GM20431 (cell line): ENCODE measurements around the gene FAM219A.
"Not testable (repeated sequence)": the region's sequence is repeated elsewhere in the genome, so short reads cannot be mapped to it uniquely, and the experiment has no call there.

Source experiments
- in situ Hi-C: fragments of 300-500 bp; cut with MseI, MboI; formaldehyde crosslinking; loops from one replicate; pipeline ENCODE4 v1.15.0; 2020; ENCODE audit warnings: low sequenced_read_pairs; ENCODE audit not compliant: unreplicated experiment

FAM219A gene

GRCh38 chr9:34381323-34381722, 77.0 kb downstream of the FAM219A start:
- in situ Hi-C loops = no loop called here

DNA sequence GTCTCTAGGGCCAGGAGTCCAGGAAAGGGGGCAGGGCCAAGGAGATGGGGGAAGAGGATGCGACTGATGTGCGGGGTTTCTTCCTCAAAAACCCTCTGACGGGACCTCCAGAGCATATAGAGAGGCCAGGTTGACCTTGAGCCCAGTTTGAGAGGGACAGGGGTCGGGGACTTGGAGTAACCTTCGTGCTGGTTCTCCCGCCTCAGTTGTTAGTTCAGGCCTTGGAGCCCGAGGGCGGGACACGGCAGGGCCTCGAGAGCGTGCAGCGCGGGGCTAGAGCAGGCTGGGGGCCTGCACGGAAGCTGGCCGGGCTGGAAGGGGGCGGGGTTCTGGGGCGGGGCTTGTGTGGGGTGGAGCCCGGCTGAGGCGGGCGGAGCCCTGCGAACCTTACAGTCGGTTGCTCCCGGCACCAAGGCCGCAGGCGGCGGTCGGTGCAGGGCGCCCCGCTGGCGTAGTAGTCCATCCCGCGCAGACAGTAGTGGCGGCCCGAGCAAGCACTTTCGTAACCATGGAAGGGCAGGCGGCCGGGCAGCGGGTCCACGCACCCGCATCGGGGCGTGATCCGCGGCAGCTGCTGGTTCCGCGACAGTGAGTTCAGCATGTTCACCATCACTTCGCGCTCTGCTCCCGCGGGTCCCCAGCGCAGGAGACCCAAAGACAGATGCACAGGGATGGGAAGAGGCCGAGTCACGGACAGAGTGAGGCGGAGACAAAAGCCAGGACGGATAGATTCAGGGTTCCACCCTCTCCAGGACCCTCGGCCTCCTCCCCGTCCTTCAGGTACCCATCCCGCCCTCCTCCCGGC, 77.7 kb downstream of the FAM219A start:
- in situ Hi-C loops = no loop called here

DNA sequence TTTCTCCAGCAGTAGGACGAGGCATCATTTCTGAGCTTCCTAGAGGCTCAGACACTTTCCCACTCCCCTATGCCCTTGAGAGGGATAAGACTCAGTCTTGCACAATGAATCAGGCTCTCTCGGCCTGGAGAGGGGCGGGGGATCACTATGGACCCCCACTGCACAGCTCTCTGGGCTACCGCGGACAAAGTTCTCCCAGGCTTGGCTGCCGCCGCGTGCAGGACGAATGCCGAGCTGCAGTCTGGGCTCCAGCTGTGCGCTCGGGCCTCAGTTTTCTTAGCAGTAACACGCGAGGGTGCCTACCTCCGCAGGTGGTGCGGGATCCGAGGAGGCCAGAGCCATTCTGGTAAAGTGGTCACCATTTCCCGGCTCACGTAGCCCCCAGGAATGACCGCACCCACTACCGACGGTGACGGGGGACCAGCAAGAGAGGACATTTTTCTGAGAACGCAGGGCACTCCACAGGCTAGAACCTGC, 78.3 kb downstream of the FAM219A start:
- in situ Hi-C loops = no loop called here

DNA sequence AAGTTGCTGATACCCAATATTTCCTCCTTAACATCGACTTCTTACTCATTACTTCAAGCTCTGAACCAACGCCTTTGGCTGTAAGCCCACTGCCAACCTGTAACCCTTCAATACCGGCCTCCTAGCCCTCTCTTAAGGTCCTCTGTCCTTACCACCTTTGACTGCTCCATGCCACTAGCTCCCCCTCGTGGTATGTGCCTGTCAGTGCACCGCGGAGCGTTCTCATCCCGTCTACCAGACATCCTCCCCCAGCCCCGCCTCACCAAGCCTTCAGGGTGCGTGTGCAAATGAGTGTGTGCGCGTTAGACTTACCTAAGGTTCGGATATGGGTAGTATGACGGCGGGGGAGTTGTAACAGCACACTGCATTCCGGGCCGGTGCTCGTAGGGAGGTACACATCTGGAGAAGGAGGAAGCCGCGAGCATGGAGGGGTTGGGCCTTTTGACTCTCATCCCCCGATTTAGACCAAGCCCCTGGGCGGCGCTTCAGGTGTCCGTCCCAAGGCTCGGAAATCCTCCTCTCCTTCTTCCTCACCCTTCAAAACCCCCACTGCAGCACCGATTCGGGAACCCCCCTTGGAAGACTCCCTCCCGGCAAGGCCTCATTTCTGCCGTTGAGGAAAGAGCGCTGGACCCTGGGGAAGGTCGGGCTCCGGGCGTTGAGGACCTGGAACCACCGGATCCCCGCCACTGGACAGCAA, 78.9 kb downstream of the FAM219A start:
- in situ Hi-C loops = no loop called here

DNA sequence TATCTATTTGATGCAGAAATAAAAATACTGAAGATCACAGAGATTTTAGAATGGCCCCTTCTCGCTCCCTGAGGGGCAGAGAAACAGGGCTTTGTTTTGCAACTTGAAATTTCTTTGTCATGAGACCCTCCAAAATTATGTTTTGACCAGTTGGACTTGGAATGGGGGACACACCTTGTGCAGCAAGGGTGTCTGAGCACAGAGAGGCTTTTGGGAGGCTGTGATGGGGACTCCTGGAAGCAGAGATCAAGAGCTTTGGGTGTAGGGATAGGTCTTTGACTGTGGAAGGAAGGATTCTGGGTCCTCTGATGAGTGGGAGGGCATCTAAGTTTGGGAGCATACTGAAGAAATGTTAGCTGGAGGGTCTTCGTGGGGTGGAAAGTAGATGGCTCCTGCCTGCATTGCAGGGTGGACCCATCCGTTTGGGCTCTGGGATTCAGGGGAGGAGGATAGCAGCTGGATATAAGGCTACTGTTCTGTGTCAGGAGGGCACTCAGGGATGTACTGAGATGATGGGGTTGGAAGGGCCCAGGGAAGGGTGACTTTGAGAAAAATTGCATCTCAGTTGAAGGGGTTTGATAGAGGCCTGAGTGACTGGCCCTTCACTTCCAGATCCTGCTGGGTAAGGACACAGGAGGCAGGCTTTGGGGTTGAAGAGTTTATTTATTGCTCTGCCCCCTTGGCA, 79.9 kb downstream of the FAM219A start:
- in situ Hi-C loops = no loop called here

DNA sequence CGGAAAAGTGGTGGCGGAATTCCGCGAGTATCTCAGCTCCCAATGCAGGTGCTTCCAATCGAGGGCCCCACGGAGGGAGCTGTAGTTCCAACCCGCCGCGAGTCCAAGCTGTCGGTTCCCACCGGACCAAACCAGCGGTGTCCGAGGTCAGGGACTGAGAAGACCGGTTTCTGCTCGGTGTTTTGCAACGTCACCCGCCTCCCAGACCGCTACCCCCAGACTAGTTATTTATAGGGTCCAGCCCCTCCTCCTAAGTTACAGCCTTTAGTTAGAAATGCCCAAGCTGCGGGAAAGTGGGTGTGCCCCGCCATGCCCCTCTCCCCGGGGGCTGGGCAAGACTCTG, 81.0 kb downstream of the FAM219A start:
- in situ Hi-C loops = no loop called here

GRCh38 chr9:34376596-34377403, 81.6 kb downstream of the FAM219A start, which contains the start of gene MYORG:
TSS of gene MYORG (minus strand) at chr9:34376898. CDS start at chr9:34372943, 3,955 bp downstream.
- in situ Hi-C loops = no loop called here

- in situ Hi-C loops = no loop called here
Observed at GRCh38 chr9:34375901-34376595, 82.3 kb downstream of the FAM219A start.

DNA sequence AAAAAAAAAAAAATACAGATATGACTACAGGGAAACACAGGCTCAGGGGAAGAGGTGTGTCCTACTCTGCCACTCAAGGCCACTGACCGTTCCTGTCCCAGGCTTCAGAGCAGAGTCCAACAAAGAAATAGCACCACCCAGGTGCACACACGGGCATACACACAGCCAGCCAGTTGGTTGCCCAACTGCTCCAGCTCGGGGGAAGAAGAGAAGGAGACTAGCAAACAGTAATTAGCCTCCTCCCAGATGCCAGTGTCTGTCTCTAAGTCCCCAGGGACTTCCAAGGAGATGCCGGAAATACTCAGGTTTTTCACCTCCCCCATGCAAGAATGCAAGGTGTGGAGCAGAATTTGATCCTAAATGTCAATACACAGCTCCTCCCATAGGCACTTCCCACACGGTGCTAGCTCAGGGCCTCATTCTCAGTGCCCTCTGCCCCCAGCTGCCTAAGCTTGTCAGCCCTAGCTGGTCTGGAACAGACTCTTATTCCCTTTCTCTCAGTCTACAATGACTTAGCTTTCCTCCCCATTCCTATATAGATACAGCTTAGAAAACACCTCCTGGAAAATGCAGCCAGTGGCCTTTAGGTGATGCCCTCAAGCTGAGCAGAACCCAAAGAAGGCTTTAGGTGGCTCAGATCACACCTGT, 83.3 kb downstream of the FAM219A start:
- in situ Hi-C loops = no loop called here

DNA sequence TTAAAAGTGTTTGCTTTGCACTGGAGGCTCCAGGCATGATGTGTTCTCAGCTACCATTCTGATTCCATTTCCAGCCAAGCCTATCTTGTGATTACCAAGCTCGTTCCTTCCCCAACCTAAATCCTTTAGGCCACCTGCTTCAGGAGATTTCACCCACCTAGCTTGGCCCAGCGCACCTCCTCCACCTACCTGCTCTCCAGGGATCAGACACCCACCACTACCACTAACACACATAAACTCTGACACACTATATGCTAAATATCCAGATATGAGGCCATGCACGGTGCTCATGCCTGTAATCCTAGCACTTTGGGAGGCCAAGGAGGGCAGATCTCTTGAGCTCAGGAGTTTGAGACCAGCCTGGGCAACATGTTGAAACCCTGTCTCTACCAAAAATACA, 84.0 kb downstream of the FAM219A start:
- in situ Hi-C loops = no loop called here

GRCh38 chr9:34373749-34374148, 84.6 kb downstream of the FAM219A start:
- in situ Hi-C loops = no loop called here

DNA sequence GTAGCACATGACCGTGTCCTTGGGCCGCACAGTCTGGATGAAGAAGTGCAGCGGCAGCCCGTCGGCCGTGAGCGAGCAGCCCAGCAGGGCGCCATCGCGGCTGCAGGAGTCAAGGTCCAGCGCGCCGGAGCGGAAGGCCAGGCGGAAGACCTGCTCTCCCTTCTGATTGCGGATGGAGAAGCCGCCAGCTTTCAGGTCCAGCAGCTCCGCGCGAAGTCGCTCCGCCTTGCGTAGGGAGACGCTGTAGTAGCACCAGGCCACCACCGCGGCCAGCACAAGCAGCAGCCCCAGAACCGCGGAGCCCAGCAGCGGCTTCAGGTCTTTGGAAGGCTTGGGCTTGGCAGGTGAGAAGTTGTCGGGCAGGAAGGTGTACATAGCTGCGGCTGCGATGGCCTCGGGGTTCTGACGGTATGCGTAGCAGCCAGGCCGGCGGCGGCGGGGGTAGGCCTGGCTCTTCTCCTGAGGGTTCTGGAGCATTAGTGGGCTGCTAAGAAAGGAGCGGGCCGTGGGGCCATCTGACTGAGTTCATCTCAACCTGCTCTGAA, 85.8 kb downstream of the FAM219A start:
- in situ Hi-C loops = no loop called here

DNA sequence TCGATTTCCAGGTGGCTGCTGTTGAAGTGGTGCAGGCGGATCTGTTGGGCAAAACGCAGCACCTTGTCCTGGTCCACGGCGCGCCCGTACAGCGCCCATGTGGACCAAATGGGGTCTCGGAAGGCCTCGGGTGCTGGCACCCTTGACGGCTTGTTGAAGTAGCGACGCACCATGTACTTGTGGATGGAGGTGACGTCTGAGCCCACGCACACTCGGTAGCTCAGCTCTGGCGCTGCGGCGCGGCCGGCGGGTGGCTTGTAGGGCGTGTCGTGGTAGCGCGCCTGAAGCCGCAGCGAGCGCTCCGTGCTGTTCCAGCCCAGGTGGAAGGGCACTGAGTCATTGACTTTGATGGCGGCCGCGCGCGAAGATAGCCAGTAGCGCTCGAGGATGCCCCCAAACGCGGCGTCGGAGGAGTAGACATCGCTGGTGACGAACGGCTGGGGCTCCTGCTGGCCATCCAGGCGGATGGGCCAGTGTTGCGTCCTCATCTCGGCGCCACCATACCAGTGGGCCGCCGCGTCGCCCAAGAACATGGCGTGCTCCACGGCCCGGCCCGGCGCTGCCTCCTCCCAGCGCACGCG, 86.4 kb downstream of the FAM219A start:
- in situ Hi-C loops = no loop called here

DNA sequence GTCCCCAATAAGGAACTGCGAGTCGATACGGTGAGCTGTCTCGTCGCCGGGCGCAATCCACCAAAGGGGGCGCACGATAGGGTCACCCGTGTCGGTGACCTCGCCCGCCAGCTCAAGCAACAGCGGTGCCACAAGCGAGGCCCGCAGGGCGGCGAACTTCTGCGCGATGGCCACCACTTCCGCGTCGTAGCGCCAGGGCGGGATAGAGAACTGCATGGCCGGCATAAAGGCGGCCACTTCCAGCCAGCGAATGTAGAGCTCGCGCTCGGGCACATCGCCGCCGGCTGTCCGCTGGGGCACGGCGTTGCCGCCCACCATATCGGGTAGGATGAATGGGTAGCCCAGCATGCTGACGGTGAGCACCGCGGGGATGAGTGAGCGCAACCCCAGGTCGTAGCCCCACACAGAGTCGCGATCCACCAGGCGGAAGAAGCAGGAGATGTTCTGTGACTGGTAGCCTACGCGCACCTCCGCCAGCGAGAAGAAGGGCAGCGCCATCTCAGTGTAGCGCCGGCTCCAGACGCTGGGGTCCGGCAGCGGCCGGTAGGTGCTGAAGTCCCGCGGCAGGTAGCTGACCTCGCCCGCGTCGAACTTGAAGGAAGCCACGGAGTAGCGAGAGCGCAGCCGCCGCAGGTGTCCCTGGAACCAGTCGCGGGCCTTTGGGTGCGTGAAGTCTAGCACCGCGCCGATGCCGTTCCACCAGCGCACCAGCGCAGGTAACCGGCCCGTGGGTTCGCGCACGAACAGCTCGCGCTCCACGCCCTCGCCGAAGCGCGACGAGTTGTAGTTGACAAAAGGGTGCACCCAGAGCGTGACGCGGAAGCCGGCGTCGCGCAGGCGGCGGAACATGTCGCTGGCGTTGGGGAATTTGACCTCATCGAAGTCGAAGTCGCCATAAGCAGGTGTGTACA, 87.1 kb downstream of the FAM219A start:
- in situ Hi-C loops = no loop called here

DNA sequence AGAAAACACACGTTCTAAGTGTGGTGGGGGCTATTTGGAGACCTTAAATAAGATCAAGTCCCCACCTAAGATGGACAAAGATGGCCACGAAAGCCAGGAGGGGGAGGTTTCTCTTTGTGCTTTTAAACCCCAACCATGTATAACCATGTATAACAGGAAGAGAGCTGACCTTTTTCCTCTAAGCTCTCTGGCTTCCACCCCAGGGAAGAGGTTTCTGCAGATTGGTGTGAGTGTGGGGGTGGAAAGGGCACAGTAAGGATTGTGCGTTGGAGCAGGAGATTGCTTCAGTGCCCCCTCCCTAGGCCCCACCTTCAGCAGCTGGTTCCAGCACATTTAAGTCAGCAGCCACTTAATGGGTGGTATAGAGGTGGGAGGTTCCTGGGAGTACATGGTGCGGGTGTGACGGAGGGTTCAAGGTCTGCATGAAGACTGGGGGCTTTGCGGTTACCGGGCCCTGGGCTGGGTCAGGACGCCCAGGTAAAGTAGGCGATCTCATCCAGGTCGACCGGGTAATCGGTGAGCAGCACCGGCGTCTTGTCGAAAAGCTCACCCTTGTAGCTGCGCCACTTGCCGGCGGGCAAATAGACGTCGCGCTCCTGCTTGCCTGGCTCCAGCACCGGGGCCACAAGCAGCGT, 87.9 kb downstream of the FAM219A start:
- in situ Hi-C loops = no loop called here

GRCh38 chr9:34369636-34370035, 88.7 kb downstream of the FAM219A start:
- in situ Hi-C loops = no loop called here

- in situ Hi-C loops = not testable (repeated sequence)
Observed at GRCh38 chr9:34368796-34369195, 89.6 kb downstream of the FAM219A start.
